OCI-LY1 (cell line): ENCODE measurements around the gene DCDC2.

Experiments used
- H2AFZ ChIP-seq: fragments of 200-600 bp; sonication (generic), shearing (Covaris generic); 2 replicates; pipeline ENCODE4 v1.6.0; 2014; ENCODE audit warnings: antibody characterized with exemption, mild to moderate bottlenecking, low read length
- H3F3A ChIP-seq: fragments of 200-600 bp; sonication (generic), shearing (Covaris generic); 2 replicates; pipeline ENCODE4 v1.6.0; 2014; ENCODE audit warnings: mild to moderate bottlenecking, antibody characterized with exemption, low read length, moderate library complexity; ENCODE audit not compliant: insufficient read depth
- H3K27ac ChIP-seq: fragments of 200-600 bp; sonication (generic); 2 replicates; pipeline ENCODE4 v1.5.1; 2014; ENCODE audit warnings: low read length, mixed run types, mild to moderate bottlenecking, low read depth; ENCODE audit not compliant: poor library complexity, severe bottlenecking
- H3K27me3 ChIP-seq: fragments of 200-600 bp; sonication (generic); 2 replicates; pipeline ENCODE4 v1.6.0; 2014; ENCODE audit warnings: antibody characterized with exemption, mild to moderate bottlenecking, low read length, moderate library complexity; ENCODE audit not compliant: insufficient read depth
- H3K36me3 ChIP-seq: fragments of 200-600 bp; sonication (generic); 2 replicates; pipeline ENCODE4 v1.6.1; 2014; ENCODE audit warnings: mild to moderate bottlenecking, antibody characterized with exemption, low read length, moderate library complexity, mixed read lengths; ENCODE audit not compliant: insufficient read depth
- H3K4me1 ChIP-seq: fragments of 200-600 bp; sonication (generic); 2 replicates; pipeline ENCODE4 v1.5.1; 2014; ENCODE audit warnings: mild to moderate bottlenecking, low read length, moderate library complexity; ENCODE audit not compliant: insufficient read depth, severe bottlenecking
- H3K4me2 ChIP-seq: fragments of 200-600 bp; sonication (generic), shearing (Covaris generic); 2 replicates; pipeline ENCODE4 v1.6.1; 2014; ENCODE audit warnings: low read length
- H3K4me3 ChIP-seq: fragments of 200-600 bp; sonication (generic); 2 replicates; pipeline ENCODE4 v1.5.1; 2014; ENCODE audit warnings: low read length, low read depth, mild to moderate bottlenecking, mixed read lengths; ENCODE audit not compliant: poor library complexity, severe bottlenecking
- H3K79me2 ChIP-seq: fragments of 200-600 bp; shearing (Covaris generic); 2 replicates; pipeline ENCODE4 v1.6.1; 2016; ENCODE audit warnings: mixed run types, low read length, mixed read lengths; ENCODE audit not compliant: insufficient read depth
- H3K9ac ChIP-seq: fragments of 200-600 bp; sonication (generic), shearing (Covaris generic); 2 replicates; pipeline ENCODE4 v1.6.1; 2014; ENCODE audit warnings: mild to moderate bottlenecking, low read length, mixed read lengths
- H3K9me2 ChIP-seq: fragments of 200-600 bp; sonication (generic), shearing (Covaris generic); 2 replicates; pipeline ENCODE4 v1.6.1; 2014; ENCODE audit warnings: low read depth, mild to moderate bottlenecking, low read length, mixed read lengths
- H3K9me3 ChIP-seq: fragments of 200-600 bp; shearing (Covaris generic); 2 replicates; pipeline ENCODE4 v1.6.1; 2014; ENCODE audit warnings: low read length, mixed read lengths
- H4K20me1 ChIP-seq: fragments of 200-600 bp; sonication (generic), shearing (Covaris generic); 2 replicates; pipeline ENCODE4 v1.6.0; 2016; ENCODE audit warnings: mild to moderate bottlenecking, low read length; ENCODE audit not compliant: insufficient read depth
- CTCF ChIP-seq: fragments of 200-600 bp; sonication (generic), shearing (Covaris generic); IDR thresholded peaks from 2 replicates; pipeline ENCODE4 v1.5.1; 2017; ENCODE audit warnings: mild to moderate bottlenecking, antibody characterized with exemption, low read length, moderate library complexity, mixed read lengths
- EZH2 ChIP-seq: fragments of 200-600 bp; sonication (generic), shearing (Covaris generic); IDR thresholded peaks from 2 replicates; pipeline ENCODE4 v1.8.0; 2017; ENCODE audit warnings: borderline replicate concordance, mixed run types, mild to moderate bottlenecking, antibody characterized with exemption, low read length, moderate library complexity, mixed read lengths

The DCDC2 gene

GRCh38 chr6:24193364-24193763 is 164.5 kb downstream of the DCDC2 start:
- Histone ChIP-seq H3F3A (no peaks in the 10 kb centered on the region), H3K36me3 (no peaks in the 10 kb centered on the region), H3K4me1 (no peaks in the 10 kb centered on the region), H3K27ac (no peak overlapping the region), H3K27me3 (no peaks in the 10 kb centered on the region), H4K20me1 (no peaks in the 10 kb centered on the region), H3K79me2 (no peaks in the 10 kb centered on the region), H3K9me2 (no peaks in the 10 kb centered on the region), H3K9me3 (no peaks in the 10 kb centered on the region), H3K4me2 (no peak overlapping the region), H3K4me3 (no peak overlapping the region), H2AFZ (no peak overlapping the region), H3K9ac (no peak overlapping the region)
- TF ChIP-seq EZH2 (no peak), CTCF (no peak)

- TF ChIP-seq EZH2 (no peak), CTCF (no peak)
- Histone ChIP-seq H3K9ac (no peak overlapping the region), H3F3A (no peaks in the 10 kb centered on the region), H3K79me2 (no peaks in the 10 kb centered on the region), H3K27ac (no peak overlapping the region), H3K9me3 (no peaks in the 10 kb centered on the region), H3K27me3 (no peaks in the 10 kb centered on the region), H2AFZ (no peak overlapping the region), H3K36me3 (no peaks in the 10 kb centered on the region), H3K9me2 (no peaks in the 10 kb centered on the region), H3K4me1 (no peaks in the 10 kb centered on the region), H3K4me3 (no peak overlapping the region), H4K20me1 (no peaks in the 10 kb centered on the region), H3K4me2 (no peak overlapping the region)
These were observed 166.5 kb downstream of the DCDC2 start for GRCh38 chr6:24191346-24191745.

GRCh38 chr6:24188578-24189080 is 169.2 kb downstream of the DCDC2 start:
- TF ChIP-seq CTCF (no peak), EZH2 (no peak)
- no peaks in the 10 kb centered on the region for H3K9me2 ChIP-seq

More at GRCh38 chr6:24188578-24189080, 169.2 kb downstream of the DCDC2 start:
- H4K20me1 ChIP-seq = no peaks in the 10 kb centered on the region
- no peaks in the 10 kb centered on the region for H3K9me3 ChIP-seq
- H3K4me3 ChIP-seq = no peak overlapping the region
- H3F3A ChIP-seq = no peaks in the 10 kb centered on the region
- no peak overlapping the region for H3K27ac ChIP-seq
- no peak overlapping the region for H2AFZ ChIP-seq
- H3K79me2 ChIP-seq = no peaks in the 10 kb centered on the region
- H3K4me2 ChIP-seq = no peak overlapping the region
- H3K36me3 ChIP-seq = no peaks in the 10 kb centered on the region
- no peak overlapping the region for H3K9ac ChIP-seq
- H3K4me1 ChIP-seq = no peaks in the 10 kb centered on the region
- no peaks in the 10 kb centered on the region for H3K27me3 ChIP-seq
